Measurements from ENCODE around the gene OR51S1.
"Not testable (repeated sequence)": the region's sequence is repeated elsewhere in the genome, so short reads cannot be mapped to it uniquely, and the experiment has no call there.

Gene OR51S1

GRCh38 chr11:4804280-4804679 is 44.7 kb downstream of the OR51S1 start, which contains the start of gene OR52R1:
TSS of gene OR52R1 (minus strand) at chr11:4804380. CDS start at chr11:4804380, 0 bp downstream.
- FAIRE-seq = no peak

- FAIRE-seq = not testable (repeated sequence)
Observed at GRCh38 chr11:4801316-4801715, 47.7 kb downstream of the OR51S1 start.

GRCh38 chr11:4798427-4799183 is 50.4 kb downstream of the OR51S1 start:
- FAIRE-seq = no peak

Data from colon (tissue), 2 donors.